Panc1 (cell line): ENCODE data around the gene HIGD2A. TPM values are rescaled to one million over a fixed set of nuclear protein-coding genes. Genes with fewer than 3 reads are reported as not detected.

Experiments
- ATAC-seq: fragments of 200-7000 bp; cut with Tn5 transposase; 2 replicates; pipeline ENCODE4 v1.9.1; 2020; ENCODE audit warnings: mild to moderate bottlenecking, moderate library complexity
- BruUV-seq: library from RNA; stranded (reverse); fragments of 400-500 nt; replicated peaks from 2 replicates; lab custom pipeline; 2021; lab: Mats Ljungman, UMichigan
- CTCF ChIA-PET: fragments of 300-600 bp; sonication (Branson Sonifier 250); formaldehyde crosslinking; loops from one replicate; lab custom pipeline; 2022; ENCODE audit warnings: antibody characterized with exemption; lab: Charles Lee
- POLR2A ChIA-PET: fragments of 300-600 bp; sonication (Branson Sonifier 250); formaldehyde crosslinking; loops from one replicate; lab custom pipeline; 2022; ENCODE audit warnings: antibody characterized with exemption; lab: Charles Lee
- DNase-seq: peaks from one replicate; pipeline ENCODE4 v3.0.0-alpha.2; 2010; ENCODE audit warnings: low read depth, low spot score
- H3K27ac ChIP-seq: 2 replicates; pipeline ENCODE4 v1.5.1; 2011; ENCODE audit warnings: mild to moderate bottlenecking, low read length, inconsistent platforms
- H3K27me3 ChIP-seq: fragments of 200-500 bp; sonication (Bioruptor generic); 2 replicates; pipeline ENCODE4 v1.6.0; 2014; ENCODE audit warnings: low read length, inconsistent platforms; ENCODE audit not compliant: control insufficient read depth, insufficient read depth
- H3K36me3 ChIP-seq: fragments of 200-500 bp; sonication (Bioruptor generic); 2 replicates; pipeline ENCODE4 v1.5.1; 2014; ENCODE audit warnings: inconsistent platforms, mild to moderate bottlenecking, low read length, moderate library complexity; ENCODE audit not compliant: control insufficient read depth, insufficient read depth
- H3K4me1 ChIP-seq: 2 replicates; pipeline ENCODE4 v1.5.1; 2011; ENCODE audit warnings: inconsistent platforms, mild to moderate bottlenecking, low read length, moderate library complexity; ENCODE audit not compliant: control insufficient read depth, insufficient read depth
- H3K4me3 ChIP-seq, 2 experiments: 2 replicates each; pipeline ENCODE4 v1.5.1; 2011 to 2012; ENCODE audit warnings: low read depth in 2 of 2, low read length in 2 of 2, mild to moderate bottlenecking in 2 of 2, inconsistent platforms in 1 of 2, moderate library complexity in 1 of 2
- H3K9me3 ChIP-seq: fragments of 200-500 bp; sonication (Bioruptor generic); 2 replicates; pipeline ENCODE4 v1.5.1; 2014; ENCODE audit warnings: low read depth, mild to moderate bottlenecking, inconsistent platforms, low read length, moderate library complexity; ENCODE audit not compliant: control insufficient read depth, insufficient read depth
- CTCF ChIP-seq: fragments of 450-650 bp; IDR thresholded peaks from 2 replicates; pipeline ENCODE4 v1.5.1; 2017; ENCODE audit warnings: mild to moderate bottlenecking
- POLR2AphosphoS5 ChIP-seq: IDR thresholded peaks from 2 replicates; pipeline ENCODE4 v1.6.1; 2012; ENCODE audit warnings: mild to moderate bottlenecking, low read depth, low read length, moderate library complexity
- REST ChIP-seq, 2 experiments: IDR thresholded peaks; 2 replicates each; pipeline ENCODE4 v1.6.1; 2011 to 2012; ENCODE audit warnings: low read depth in 2 of 2, control low read depth in 1 of 2, low read length in 1 of 2, mild to moderate bottlenecking in 1 of 2, moderate library complexity in 1 of 2; ENCODE audit not compliant: insufficient read depth in 1 of 2
- SIN3A ChIP-seq: IDR thresholded peaks from 2 replicates; pipeline ENCODE4 v1.6.1; 2012; ENCODE audit warnings: low read depth, mild to moderate bottlenecking, low read length, moderate library complexity, borderline replicate concordance; ENCODE audit not compliant: insufficient read depth
- TCF7L2 ChIP-seq: IDR thresholded peaks from 2 replicates; pipeline ENCODE4 v1.6.1; 2011; ENCODE audit warnings: mild to moderate bottlenecking, low read depth, low read length, inconsistent platforms
- in situ Hi-C: cut with HindIII; loops from 2 replicates; pipeline ENCODE4 v1.10.0; 2016; ENCODE audit warnings: low sequenced_read_pairs, low pct_unique_long_range_greater_than_20kb
- intact Hi-C: fragments of 100-400 bp; cut with micrococcal nuclease; formaldehyde crosslinking; loops from one replicate; pipeline ENCODE4 v1.10.0; 2022; ENCODE audit not compliant: unreplicated experiment
- total RNA-seq: library from RNA; stranded (reverse); gene quantifications from one replicate; pipeline ENCODE4 v1.2.1, GENCODE V29; 2021; ENCODE audit not compliant: unreplicated experiment

HIGD2A gene
- total RNA-seq, 1 experiment from 2014 or later: 162 TPM

GRCh38 chr5:176425791-176426190 lies 37.2 kb downstream of the HIGD2A start:
- H3K9me3 ChIP-seq: no peaks in the 10 kb centered on the region
- DNase-seq (no peak), ATAC-seq (no peak)
- no peak overlapping the region for H3K27ac ChIP-seq
- ChIA-PET CTCF (no interaction called here), POLR2A (no interaction called here)
- in situ Hi-C loops: no loop called here
- H3K27me3 ChIP-seq: no peaks in the 10 kb centered on the region
- H3K4me1 ChIP-seq: peaks cover 10% of the 10 kb centered on the region
- no peak for TF ChIP-seq POLR2AphosphoS5
- no peak for TF ChIP-seq SIN3A
- TF ChIP-seq TCF7L2: no peak
- TF ChIP-seq CTCF: no peak
- no peak for TF ChIP-seq REST (IDR thresholded peaks at IDR 0.05; ENCODE audit: insufficient read depth in 1 of 2, low read depth in 2 of 2, low read length in 1 of 2)
- intact Hi-C loops: no loop called here
- no peak overlapping the region for H3K4me3 ChIP-seq
- BruUV-seq: no TSS peak
- no peaks in the 10 kb centered on the region for H3K36me3 ChIP-seq

GRCh38 chr5:176426876-176427275 lies 38.3 kb downstream of the HIGD2A start:
- ChIA-PET CTCF (no interaction called here), POLR2A (no interaction called here)
- H3K9me3 ChIP-seq: no peaks in the 10 kb centered on the region
- BruUV-seq: no TSS peak
- ATAC-seq: no peak
- no peak overlapping the region for H3K4me3 ChIP-seq
- no peaks in the 10 kb centered on the region for H3K27me3 ChIP-seq
- in situ Hi-C loops: no loop called here
- H3K27ac ChIP-seq: no peak overlapping the region
- DNase-seq: no peak
- no peaks in the 10 kb centered on the region for H3K36me3 ChIP-seq
- intact Hi-C loops: no loop called here
- H3K4me1 ChIP-seq: peaks cover 10% of the 10 kb centered on the region
- TF ChIP-seq POLR2AphosphoS5 (no peak), SIN3A (no peak), TCF7L2 (no peak), CTCF (no peak), REST (IDR thresholded peaks at IDR 0.05; ENCODE audit: insufficient read depth in 1 of 2, low read depth in 2 of 2, low read length in 1 of 2) (no peak)
